Osteocyte (in vitro differentiated cells): ENCODE results near the gene ABI3BP. TPM values are rescaled to one million over a fixed set of nuclear protein-coding genes. Genes with fewer than 3 reads are reported as not detected.

Experiments used
- DNase-seq: peaks from one replicate; pipeline ENCODE4 v3.0.0; 2021; ENCODE audit warnings: mixed read lengths; ENCODE audit not compliant: unreplicated experiment; ENCODE audit errors: extremely low spot score
- H3K27ac Mint-ChIP-seq: one replicate; pipeline ENCODE4 v1.8.0; 2021; ENCODE audit warnings: mild to moderate bottlenecking, mixed read lengths; ENCODE audit not compliant: unreplicated experiment
- H3K27me3 Mint-ChIP-seq: one replicate; pipeline ENCODE4 v1.8.0; 2021; ENCODE audit warnings: mixed read lengths; ENCODE audit not compliant: unreplicated experiment
- H3K36me3 Mint-ChIP-seq: one replicate; pipeline ENCODE4 v1.8.0; 2021; ENCODE audit warnings: mixed read lengths; ENCODE audit not compliant: unreplicated experiment
- H3K4me1 Mint-ChIP-seq: one replicate; pipeline ENCODE4 v1.8.0; 2021; ENCODE audit warnings: mixed read lengths; ENCODE audit not compliant: unreplicated experiment
- H3K4me3 Mint-ChIP-seq: one replicate; pipeline ENCODE4 v1.8.0; 2021; ENCODE audit warnings: mild to moderate bottlenecking, moderate library complexity, mixed read lengths; ENCODE audit not compliant: unreplicated experiment
- H3K9me3 Mint-ChIP-seq: one replicate; pipeline ENCODE4 v1.8.0; 2021; ENCODE audit warnings: mixed read lengths; ENCODE audit not compliant: unreplicated experiment
- total RNA-seq: library from RNA; stranded (reverse); gene quantifications from 2 replicates; pipeline ENCODE4 v1.2.1, GENCODE V29; 2021
- TF ChIP-seq, protein P1 (sequence below): fragments of 200-600 bp; sonication (generic); IDR thresholded peaks from 2 replicates; pipeline ENCODE4 v1.5.0; 2021; ENCODE audit warnings: antibody characterized with exemption, mild to moderate bottlenecking, moderate library complexity

The ABI3BP gene
- total RNA-seq, 1 donor from 2014 or later: 157 TPM

DNA sequence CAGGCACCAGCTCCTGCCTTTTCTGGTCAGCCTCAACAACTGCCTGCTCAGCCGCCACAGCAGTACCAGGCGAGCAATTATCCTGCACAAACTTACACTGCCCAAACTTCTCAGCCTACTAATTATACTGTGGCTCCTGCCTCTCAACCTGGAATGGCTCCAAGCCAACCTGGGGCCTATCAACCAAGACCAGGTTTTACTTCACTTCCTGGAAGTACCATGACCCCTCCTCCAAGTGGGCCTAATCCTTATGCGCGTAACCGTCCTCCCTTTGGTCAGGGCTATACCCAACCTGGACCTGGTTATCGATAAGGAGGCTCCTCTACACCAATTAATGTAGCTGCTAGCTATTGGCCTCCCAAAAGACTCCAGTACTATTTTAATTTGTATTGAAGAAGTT is 245.0 kb downstream of the ABI3BP start:
- no peak overlapping the region for H3K27ac Mint-ChIP-seq
- no peaks in the 10 kb centered on the region for H3K9me3 Mint-ChIP-seq
- peaks cover 13% of the 10 kb centered on the region for H3K4me1 Mint-ChIP-seq
- TF ChIP-seq, protein P1, sequence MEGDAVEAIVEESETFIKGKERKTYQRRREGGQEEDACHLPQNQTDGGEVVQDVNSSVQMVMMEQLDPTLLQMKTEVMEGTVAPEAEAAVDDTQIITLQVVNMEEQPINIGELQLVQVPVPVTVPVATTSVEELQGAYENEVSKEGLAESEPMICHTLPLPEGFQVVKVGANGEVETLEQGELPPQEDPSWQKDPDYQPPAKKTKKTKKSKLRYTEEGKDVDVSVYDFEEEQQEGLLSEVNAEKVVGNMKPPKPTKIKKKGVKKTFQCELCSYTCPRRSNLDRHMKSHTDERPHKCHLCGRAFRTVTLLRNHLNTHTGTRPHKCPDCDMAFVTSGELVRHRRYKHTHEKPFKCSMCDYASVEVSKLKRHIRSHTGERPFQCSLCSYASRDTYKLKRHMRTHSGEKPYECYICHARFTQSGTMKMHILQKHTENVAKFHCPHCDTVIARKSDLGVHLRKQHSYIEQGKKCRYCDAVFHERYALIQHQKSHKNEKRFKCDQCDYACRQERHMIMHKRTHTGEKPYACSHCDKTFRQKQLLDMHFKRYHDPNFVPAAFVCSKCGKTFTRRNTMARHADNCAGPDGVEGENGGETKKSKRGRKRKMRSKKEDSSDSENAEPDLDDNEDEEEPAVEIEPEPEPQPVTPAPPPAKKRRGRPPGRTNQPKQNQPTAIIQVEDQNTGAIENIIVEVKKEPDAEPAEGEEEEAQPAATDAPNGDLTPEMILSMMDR: no peak
- H3K27me3 Mint-ChIP-seq: no peaks in the 10 kb centered on the region
- no peak overlapping the region for H3K4me3 Mint-ChIP-seq
- peaks cover 60% of the 10 kb centered on the region for H3K36me3 Mint-ChIP-seq
- no peak for DNase-seq

DNA sequence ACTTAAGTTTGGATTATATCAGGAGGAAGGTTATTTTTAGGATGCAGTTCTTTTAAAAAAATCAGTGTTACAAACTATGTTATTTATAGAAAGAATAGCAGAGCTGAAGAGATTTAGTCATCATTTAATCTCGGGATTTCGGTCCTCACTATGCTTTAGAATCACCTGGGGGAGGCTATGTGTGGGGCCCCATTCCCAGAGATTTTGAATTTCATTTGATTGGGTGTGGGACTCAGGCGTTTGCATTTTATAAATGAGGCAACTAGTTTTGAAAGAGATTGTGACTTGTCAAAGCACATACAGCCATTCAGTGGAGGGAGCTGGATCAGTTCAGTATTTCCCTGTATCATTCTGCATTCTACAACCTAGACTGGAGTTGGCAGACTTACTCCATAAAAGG is 247.1 kb downstream of the ABI3BP start:
- DNase-seq: no peak
- Mint-ChIP-seq H3K27me3 (no peaks in the 10 kb centered on the region), H3K27ac (peak overlapping the region; percentile 27), H3K9me3 (no peaks in the 10 kb centered on the region), H3K4me1 (peaks cover 10% of the 10 kb centered on the region), H3K4me3 (no peak overlapping the region), H3K36me3 (peaks cover 55% of the 10 kb centered on the region)
- TF ChIP-seq, protein P1: no peak

DNA sequence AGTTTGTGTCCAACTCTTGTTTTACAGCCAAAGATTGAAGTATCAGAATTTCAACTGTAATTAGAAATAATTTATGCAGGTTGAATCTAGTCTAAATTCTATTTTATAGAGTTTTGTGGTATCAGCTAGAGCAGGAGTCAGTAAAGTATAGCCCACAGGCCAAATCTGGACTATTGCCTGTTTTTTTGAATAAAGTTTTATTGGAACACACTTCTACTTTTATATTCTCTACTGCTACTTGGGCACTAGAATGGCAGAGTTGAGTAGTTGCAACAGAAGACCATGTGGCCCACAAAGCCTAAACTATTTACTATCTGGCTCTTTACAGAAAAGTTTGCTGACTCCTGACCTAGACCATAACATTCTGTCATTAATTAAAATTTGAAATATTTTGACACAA is 247.6 kb downstream of the ABI3BP start:
- peak overlapping the region; percentile 5 for H3K27ac Mint-ChIP-seq
- H3K36me3 Mint-ChIP-seq: peaks cover 54% of the 10 kb centered on the region

DNA sequence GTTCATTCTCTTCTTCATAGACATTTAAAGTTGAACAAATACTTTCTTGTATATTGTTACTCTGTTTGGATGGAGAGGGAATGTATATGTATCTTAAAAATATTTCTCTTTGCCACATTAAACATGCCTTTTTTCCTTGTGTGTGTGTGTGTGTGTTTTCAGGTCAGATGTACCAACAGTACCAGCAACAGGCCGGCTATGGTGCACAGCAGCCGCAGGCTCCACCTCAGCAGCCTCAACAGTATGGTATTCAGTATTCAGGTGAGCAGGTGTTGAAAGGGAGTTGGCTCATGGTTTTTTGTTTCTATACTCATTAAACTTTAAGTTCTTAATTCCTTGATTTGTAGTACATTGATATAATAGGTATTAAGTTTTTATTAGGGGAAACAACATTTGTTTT is 248.6 kb downstream of the ABI3BP start:
- TF ChIP-seq, protein P1: no peak
- Mint-ChIP-seq H3K27ac (no peak overlapping the region), H3K9me3 (no peaks in the 10 kb centered on the region), H3K4me3 (no peak overlapping the region), H3K4me1 (peaks cover 10% of the 10 kb centered on the region), H3K36me3 (peaks cover 55% of the 10 kb centered on the region), H3K27me3 (no peaks in the 10 kb centered on the region)
- DNase-seq: no peak

More for the DNA sequence above, 247.6 kb downstream of the ABI3BP start:
- H3K4me3 Mint-ChIP-seq: no peak overlapping the region
- peaks cover 10% of the 10 kb centered on the region for H3K4me1 Mint-ChIP-seq
- TF ChIP-seq, protein P1: no peak
- no peaks in the 10 kb centered on the region for H3K27me3 Mint-ChIP-seq
- DNase-seq: no peak
- H3K9me3 Mint-ChIP-seq: no peaks in the 10 kb centered on the region

DNA sequence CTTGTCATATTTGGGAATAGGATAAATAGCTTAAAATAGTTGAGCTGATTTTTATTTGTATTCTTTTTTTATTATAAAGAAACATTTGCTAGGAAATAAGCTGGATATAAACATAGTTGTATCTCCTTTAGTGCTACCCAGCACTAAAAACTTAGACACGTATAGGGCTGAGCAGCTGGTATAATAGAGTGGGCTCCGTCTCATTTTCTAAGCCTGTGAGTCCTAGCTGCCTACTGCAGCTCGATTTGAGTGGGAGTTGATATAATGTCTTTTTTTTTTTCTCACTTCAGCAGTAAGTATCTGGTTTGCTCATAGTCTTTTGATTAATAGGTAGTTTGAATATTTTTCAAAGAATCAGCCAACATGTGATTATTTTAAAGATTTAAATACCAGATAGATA is 249.7 kb downstream of the ABI3BP start:
- no peak for DNase-seq
- Mint-ChIP-seq H3K27me3 (no peaks in the 10 kb centered on the region), H3K27ac (peak overlapping the region; percentile 35), H3K4me1 (peaks cover 10% of the 10 kb centered on the region), H3K36me3 (peaks cover 54% of the 10 kb centered on the region), H3K4me3 (no peak overlapping the region), H3K9me3 (no peaks in the 10 kb centered on the region)
- TF ChIP-seq, protein P1: no peak
